Measurements from ENCODE around the gene ALDH3A1. TPM values are rescaled to one million over a fixed set of nuclear protein-coding genes. Genes with fewer than 3 reads are reported as not detected.

The ALDH3A1 gene
- total and polyA plus RNA-seq, 10 donors, result 0.36 to 16.1 (median 0.77) TPM; not detected in 1

GRCh38 chr17:19716108-19717030, 31.7 kb downstream of the ALDH3A1 start, which contains the start of gene SLC47A2:
Gene SLC47A2, minus strand, starts transcription at chr17:19716584. Its CDS starts 29 bp downstream, at chr17:19716555.
- Histone ChIP-seq H3K9me3 (no peaks in the 10 kb centered on the region), H3K4me3 (no peak within 1 kb of the TSS), H3K4me1 (peaks cover 0 to 14% (median 7%) of the 10 kb centered on the region in 6 donors), H3K27me3 (replicated peaks in 1 of 7) (no peaks in the 10 kb centered on the region), H3K27ac (no peak within 1 kb of the TSS), H3K36me3 (no peaks in the 10 kb centered on the region)
- DNase-seq, result no peak
- no peak for TF ChIP-seq POLR2A (IDR thresholded peaks at IDR 0.05)
- TF ChIP-seq POLR2AphosphoS5 (IDR thresholded peaks at IDR 0.05), result no peak
- TF ChIP-seq CTCF (IDR thresholded peaks at IDR 0.05 in 8 of 11, conservative IDR thresholded peaks at IDR 0.05 in 3 of 11), result no peak
- intact Hi-C loops (cut with DNase I; ENCODE audit: low total_unique reads), result no loop called here
- 73 to 90% (median 83%) methylated on average over 6 to 13 of the region's 13 CpGs for WGBS, 5 donors

- WGBS, 5 donors, result 90 to 95% (median 95%) methylated on average over 10 to 27 of the region's 27 CpGs
- intact Hi-C loops (cut with DNase I; ENCODE audit: low total_unique reads), result no loop called here
- no peaks in the 10 kb centered on the region for H3K27me3 ChIP-seq (replicated peaks in 1 of 7)
- no peak overlapping the region for H3K4me3 ChIP-seq
- H3K36me3 ChIP-seq, result no peaks in the 10 kb centered on the region
- TF ChIP-seq CTCF (IDR thresholded peaks at IDR 0.05 in 8 of 11, conservative IDR thresholded peaks at IDR 0.05 in 3 of 11) (no peak), POLR2AphosphoS5 (IDR thresholded peaks at IDR 0.05) (no peak), POLR2A (IDR thresholded peaks at IDR 0.05) (no peak)
- H3K9me3 ChIP-seq, result no peaks in the 10 kb centered on the region
- no peak for DNase-seq
- H3K27ac ChIP-seq, result no peak overlapping the region
- no peaks in the 10 kb centered on the region for H3K4me1 ChIP-seq
Measured at GRCh38 chr17:19714542-19715411, 33.3 kb downstream of the ALDH3A1 start.

DNA sequence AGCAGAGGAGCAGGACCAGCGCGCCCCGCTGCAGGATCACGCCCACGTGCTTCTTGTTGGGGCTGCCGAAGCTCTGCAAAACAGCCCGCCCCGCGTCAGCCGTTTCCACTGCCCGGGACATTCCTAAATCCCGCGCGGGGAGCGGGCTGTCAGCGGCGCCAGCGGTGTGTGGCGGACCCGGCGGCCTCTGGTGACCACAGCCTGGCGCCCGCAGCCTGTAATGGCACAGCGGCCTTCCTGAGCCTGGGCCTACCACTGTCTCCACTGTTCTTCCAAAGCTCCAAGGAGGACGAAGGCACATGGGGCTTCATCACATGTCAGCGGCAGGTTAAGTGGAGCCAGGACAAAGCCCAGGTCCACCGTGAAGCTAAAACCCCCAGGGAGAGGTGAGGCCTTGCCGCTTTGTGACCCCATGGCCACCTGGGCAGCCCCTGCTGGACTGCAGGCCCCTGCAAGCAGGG, 34.2 kb downstream of the ALDH3A1 start:
- H3K9me3 ChIP-seq, result no peaks in the 10 kb centered on the region
- TF ChIP-seq POLR2AphosphoS5 (IDR thresholded peaks at IDR 0.05) (no peak), POLR2A (IDR thresholded peaks at IDR 0.05) (no peak), CTCF (IDR thresholded peaks at IDR 0.05 in 8 of 11, conservative IDR thresholded peaks at IDR 0.05 in 3 of 11) (no peak)
- intact Hi-C loops (cut with DNase I; ENCODE audit: low total_unique reads), result no loop called here
- no peak overlapping the region for H3K27ac ChIP-seq
- H3K4me3 ChIP-seq, result no peak overlapping the region
- H3K36me3 ChIP-seq, result no peaks in the 10 kb centered on the region
- WGBS, 5 donors, result 92 to 94% (median 93%) methylated on average over 25 to 28 of the region's 28 CpGs
- DNase-seq, result no peak
- no peaks in the 10 kb centered on the region for H3K27me3 ChIP-seq (replicated peaks in 1 of 7)
- H3K4me1 ChIP-seq, result no peaks in the 10 kb centered on the region

Measured in spleen (tissue), 11 donors.